Measurements from ENCODE around the gene THRB.
"Not testable (repeated sequence)": the region's sequence is repeated elsewhere in the genome, so short reads cannot be mapped to it uniquely, and the experiment has no call there.

Gene THRB

DNA sequence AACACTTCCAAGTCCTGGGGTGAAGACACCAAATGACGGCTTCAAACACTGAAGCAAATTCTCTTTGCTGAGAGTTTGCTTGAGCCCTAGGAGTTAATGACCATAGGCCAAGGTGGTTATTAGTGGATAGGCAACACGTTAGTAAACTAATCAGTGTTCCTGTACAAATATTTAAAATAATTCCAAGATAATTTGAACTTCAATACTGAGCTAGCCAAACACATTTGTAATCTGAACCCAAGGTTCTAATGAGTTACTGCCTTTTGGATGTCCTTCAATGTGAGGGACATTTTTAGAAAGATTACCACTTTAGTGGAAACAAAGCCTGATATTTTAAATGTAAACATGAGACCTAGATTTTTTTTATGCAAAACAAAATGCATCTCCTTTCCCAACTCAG, 94.6 kb downstream of the THRB start:
- DNase-seq = peak; percentile 58 to 71

DNA sequence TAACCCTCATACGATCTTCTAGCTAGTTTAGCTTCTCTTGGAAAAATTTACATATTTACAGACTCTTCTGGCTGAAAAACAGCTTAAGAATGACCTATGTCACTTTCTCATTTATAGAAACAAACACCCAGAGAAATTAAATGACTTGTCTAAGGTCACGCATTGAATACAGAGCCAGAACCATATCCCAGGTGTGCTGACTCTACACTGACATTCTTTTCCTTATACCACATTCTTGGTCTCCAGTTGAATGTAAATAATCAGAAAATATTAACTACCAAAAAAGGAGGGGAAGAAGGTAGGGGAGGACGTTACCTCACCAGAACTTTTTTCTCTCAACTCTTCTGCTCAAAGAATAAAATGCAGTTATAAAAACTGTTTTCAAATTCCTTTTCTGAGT, 95.0 kb downstream of the THRB start:
- DNase-seq = no peak

DNA sequence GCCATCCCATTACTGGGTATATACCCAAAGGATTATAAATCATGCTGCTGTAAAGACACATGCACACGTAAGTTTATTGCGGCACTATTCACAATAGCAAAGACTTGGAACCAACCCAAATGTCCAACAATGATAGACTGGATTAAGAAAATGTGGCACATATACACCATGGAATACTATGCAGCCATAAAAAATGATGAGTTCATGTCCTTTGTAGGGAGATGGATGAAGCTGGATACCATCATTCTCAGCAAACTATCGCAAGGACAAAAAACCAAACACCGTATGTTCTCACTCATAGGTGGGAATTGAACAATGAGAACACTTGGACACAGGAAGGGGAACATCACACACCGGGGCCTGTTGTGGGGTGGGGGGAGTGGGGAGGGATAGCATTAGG, 95.9 kb downstream of the THRB start:
- DNase-seq = not testable (repeated sequence)

DNA sequence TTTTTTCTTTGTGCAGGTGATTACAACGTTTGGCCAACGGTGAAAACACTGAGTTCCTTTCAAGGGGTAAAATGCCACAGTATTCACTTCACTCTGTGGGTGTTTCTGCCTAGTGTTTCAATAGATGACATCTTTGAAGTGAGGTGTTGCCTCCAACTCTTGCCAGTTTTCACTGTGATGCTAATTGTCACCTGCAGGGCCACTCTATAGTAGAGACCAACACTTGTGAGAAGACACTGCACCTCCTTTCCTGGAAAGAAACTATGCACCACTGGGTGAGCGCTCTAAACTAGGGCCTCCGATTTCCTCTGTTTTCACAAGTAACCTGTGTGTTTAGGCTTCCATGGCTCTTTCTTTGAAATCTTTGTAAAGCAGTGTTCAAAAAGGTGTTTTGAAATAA, 98.3 kb downstream of the THRB start:
- DNase-seq = no peak

DNA sequence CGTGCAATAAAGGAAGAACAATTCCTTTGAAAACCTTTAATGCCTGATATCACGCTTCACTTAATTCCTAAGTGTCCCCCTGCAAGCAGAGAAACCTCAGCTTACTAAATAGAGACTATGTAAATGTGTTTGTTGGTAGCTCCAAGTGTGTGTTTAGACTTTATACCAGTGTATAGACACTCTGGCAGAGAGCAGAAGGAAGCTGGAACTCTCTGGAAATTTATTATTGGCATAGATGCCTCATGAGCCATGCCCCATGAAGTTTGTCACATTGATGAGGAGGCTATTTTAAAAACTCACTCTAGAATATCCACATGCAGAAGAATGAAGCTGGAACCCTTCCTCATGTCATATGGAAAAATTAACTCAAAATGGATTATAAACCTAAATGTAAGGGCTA, 99.9 kb downstream of the THRB start:
- DNase-seq = no peak

DNA sequence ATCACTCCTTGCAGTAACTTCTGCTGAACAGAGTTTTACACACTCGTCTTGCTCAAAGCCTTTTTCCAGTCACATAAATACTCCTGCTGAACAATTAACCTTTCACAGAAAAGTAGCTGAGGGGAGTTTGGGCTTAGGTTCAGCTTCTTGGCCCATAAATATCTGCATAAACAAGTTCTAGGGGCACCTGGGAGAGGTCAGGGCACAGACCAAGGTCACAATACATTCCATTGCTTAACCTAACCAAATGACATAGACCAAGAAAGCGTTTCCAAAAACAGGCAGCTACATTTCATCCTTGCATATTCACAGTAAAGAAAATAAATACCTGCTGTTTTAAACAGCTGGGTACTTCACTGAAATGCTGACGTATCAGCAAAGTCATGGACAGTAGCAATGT, 101.3 kb downstream of the THRB start:
- no peak for DNase-seq

DNA sequence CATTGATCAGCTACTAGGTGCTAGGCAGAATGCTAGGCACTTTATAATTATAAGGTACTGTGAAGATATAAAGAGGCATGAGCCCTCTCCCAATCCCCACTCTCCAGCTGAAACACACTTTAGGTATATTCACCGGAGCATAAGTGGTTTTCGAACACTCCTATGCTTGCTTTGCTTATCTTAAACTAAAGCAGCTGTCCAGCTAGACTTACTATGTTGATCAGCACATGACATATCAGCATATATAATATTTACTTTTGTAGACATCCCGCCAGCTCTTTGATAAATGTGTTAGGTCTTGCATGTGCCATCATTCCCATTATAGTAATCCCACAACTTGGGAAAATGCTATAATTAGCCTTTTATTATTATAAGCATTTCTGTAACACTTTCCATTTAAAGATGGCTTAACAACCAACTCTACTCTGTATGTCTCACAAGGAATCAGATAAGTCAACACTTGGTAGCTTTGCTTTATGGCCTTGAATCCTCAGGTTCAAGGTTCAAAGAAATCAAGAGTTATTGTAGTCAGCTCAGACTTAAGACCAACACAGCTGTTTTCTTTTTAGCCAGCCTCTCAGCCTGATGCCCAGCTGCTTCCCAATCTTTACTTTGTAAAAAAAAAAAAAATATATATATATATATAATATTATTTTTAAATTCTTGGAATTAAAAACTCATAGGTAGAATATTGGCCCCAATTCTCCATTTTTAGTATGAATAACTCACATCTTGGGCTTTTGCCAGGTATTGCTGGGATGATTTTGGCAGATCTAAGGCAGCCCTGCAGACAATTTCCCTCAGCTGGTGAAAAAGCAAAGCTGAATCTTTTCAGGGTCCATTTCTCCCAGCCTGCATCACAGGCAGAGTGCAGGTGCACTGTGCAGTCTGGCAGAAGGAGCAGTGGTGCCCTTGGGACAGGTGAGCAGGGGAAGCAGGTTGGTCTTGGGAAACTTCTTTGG, 104.2 kb downstream of the THRB start:
- DNase-seq = no peak

DNA sequence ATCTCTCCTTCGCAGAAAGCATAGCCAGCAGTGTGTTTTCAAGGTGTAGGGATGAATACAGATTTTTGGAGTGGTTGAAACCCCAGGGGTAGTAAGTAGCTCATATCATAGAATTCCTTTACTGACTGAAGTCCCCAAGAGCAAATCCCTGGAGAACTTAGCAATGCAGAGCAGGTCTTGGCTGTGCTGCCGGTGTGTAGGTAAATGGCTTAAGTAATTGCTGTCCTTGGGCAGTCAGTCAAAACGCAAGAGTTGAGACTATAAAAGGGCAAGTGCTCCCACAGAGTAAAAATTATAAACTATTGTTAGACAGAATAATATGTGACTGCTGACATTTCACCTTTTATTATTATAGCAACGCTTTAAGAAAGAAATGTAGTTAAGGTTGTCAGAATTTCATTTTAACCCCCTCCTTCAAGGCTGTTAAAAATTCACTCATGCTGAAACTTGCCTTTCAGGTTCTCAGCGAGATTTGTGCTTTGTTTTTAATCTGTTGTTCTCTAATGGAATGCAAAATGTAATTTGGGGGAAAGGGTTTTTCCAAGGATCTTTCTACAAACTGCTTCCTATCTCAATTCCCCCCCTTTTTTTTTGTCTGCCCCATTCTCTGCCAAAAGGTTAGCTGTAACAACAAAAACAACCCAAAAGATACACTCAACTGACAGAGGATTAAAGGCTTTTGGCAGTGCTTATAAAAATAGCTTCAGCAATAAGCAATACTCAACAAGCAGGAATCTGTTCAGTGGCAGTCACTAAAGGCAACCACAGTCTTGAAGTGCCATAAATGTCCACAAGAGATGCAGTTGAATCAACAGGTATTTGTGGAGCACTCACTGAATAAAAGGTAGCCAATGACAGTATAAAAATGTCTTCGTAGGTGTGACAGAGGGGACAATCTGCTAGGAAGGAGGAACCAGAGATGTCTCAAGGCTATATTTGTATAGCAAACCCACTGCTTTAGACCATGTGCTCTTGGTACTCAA, 105.3 kb downstream of the THRB start:
- DNase-seq = no peak

DNA sequence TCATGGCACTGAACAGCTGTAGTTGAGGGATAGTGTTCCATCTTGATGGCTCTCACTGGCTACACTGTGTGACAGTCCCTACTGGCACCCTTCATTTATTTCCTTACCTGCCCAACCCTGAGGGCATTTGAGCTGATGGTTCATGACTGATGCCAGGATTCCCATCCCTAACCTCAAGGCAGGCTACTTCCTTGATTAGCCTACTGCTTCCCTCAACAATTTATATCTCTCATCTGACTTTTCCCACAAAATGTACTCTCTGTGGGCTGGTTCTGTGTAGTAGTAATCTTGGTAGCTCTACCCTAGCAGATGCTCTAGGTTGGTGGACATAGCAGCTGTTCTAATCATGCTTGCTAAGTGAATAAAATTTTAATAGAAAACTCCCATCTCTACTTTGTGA, 106.0 kb downstream of the THRB start:
- no peak for DNase-seq

DNA sequence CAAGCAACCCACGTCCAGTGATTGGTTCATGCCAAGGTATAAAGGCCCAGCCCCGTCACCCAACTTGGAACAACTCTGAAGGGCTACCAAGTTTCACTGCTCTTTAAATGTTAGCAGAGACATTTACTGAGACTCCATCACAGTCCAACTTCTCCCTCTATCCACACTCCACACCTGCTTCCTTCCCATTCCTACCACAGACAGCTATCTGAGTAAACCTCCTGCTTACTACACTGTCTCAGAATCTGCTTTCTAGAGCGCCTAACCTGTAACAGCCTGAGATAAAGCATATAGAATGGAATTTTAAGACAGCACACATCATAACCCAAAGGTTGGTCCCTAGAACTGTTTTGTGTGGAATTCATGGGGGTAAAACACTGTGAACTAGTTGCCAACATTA, 106.5 kb downstream of the THRB start:
- no peak for DNase-seq

DNA sequence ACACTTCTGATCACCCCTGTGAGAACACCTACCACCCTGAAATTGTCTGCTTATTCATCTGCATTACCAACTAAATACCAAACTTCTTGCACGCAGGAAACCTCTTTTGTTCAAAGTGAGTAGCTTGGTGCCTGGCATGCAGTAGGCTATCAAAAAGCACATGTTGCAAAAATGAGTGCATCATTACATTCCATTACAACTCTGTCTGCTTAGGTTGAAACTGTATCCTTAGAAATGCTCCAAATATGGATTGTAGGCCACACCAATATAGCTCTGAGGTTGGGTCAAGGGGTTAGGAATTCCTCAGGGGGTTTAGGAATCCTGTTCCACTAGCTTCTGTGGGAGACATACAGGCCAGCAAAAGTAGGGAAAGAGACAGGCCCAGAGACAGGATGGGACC, 107.2 kb downstream of the THRB start:
- DNase-seq = no peak

DNA sequence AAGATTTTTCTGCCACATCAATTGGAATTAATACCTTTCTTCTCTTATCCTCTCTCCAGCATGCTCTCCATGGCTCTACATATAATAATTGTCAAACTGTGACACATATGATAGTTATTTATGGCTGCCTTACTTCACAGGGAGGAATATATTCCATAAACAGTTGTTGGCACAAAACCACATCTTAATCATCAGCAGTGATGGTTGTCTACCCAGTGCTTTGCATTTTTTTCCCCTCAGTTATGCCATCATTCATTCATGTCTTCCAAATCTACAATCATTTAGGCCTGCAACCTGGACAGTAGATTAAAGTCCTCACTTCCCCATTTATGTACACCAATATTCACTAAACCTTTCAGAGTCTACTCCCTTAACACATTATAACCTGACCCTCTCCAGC, 107.7 kb downstream of the THRB start:
- no peak for DNase-seq

DNA sequence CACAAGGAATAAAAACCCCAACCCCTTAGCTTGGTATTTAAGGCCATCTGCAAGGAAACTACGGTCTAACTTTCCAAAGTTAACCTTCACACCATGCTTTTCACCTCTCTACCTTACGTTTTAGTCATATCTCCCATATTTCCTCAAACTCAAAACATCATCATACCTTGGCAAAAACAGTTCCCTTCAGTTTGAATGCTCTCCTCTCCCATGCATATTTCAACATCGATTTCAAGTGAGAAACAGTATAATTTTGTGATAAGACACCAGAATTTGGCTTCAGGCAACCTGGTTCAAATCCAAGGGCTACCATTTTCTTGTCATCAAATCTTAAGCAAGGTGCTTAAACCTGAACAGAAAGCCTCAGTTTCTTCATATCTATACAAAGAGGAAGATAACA, 108.2 kb downstream of the THRB start:
- no peak for DNase-seq

DNA sequence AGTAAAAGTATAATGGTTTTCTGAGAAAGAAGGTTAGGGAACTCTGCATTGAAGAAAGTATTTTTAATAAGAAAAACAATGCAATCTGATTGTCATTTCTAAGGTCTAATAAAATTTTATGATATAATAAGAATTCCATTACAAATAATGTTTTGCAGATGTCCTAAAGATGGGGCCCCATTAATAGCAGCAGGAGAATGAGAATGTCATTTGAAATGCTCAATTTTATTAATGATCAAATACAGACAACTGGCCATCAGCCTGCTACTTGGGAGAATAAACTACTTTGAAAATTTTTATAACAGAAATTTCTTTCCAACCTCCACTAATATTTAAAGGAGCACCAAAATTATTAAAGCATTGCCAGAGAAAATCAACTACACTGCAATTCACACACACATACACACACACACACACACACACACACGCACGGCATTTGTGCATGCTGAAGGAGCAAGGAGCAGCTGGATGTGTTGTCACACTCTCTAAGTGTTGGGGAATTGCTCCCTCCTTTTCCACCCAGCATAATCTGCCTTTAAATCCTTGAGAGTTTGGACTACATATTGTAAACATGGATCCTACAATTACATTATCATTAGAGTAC, 109.5 kb downstream of the THRB start:
- no peak for DNase-seq

DNA sequence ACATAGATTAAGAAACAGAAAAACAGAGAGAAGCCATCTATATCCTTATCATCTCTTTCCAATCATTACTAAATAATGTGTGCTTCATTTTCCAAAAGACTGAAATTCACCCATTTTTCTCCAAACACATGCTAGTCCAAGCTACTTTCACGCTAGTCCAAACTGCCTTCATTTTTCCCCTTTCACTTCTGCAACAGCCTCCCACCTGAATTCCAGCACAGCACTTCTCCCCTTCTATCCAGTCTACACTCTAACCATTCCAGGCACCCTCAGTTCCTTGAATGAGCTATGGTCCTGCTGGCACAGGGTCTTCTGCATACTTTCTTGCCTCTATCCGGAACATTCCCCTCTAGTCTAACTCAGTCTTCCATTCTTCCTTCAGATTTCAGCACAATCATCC, 112.0 kb downstream of the THRB start:
- DNase-seq = no peak

DNA sequence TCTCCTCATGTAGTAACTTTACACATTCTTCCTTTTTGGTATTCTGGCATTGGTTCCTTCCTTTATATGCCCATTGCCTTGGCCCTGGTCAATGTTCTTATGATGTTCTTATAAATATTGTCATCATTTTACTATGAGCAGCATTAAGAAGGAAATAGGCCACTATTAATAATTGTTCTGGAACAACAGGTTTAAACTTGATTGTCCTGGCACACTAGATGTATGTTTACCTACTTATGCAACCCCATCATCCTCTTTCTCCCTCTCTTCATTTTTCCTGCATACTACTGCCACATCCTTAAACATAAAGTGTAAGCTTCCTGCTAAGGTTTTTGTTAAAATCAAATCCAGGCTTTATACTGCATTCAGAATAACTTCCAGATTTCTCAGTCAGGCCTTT, 114.7 kb downstream of the THRB start:
- no peak for DNase-seq

DNA sequence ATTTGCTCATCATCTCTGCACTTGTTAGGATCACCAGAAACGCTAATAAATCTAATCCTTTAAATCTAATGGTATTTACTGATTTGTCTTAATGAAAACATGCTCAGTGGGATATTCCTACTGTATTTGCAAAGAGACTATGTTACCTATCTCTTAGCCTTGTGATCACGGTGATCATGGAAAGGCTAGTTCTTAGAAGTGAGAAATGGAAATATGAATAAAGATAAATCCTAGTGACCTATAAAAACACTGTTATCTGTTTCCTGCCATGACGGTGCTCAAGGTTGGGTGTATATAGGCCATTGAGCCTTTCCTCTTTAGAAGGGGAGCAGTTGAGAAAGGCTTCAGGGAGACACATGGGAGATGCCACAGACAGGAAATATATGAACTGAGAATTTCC, 116.3 kb downstream of the THRB start:
- DNase-seq = no peak

DNA sequence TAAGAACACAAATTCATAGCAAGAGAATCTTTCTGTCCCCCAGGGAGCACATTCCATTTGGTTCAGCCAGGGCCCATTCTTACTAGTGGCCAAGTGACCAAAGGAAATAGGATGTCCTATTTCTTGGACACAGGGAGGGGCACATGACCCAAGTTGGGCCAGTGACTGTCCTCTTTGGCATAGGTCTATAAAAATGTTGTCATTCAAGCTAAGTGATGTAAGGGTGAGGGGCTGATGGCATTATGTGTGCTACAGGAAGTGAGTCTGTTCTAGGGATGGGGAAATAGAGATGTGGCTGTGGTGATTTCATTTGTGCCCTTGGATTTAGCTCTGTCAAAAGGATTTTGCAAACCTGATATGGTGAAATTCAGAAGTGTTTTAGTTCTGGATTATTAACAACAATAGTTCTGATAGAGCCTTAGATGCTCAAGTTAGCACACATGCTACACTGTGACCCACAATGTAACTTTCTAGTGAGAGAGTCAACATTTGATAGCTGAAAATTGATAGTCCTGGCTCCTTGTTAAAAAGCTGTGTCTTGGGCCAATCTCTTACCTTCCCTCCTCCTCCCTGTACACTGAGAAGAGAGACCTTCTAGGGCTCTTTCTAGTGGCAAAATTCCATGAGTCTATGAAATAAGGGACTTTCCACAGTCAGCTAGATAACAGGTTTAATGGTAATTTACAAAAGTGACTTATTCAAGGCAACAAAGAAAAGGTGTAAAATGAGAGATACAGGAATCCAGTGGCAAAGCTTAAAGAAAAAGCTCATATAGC, 117.2 kb downstream of the THRB start:
- DNase-seq = no peak

DNA sequence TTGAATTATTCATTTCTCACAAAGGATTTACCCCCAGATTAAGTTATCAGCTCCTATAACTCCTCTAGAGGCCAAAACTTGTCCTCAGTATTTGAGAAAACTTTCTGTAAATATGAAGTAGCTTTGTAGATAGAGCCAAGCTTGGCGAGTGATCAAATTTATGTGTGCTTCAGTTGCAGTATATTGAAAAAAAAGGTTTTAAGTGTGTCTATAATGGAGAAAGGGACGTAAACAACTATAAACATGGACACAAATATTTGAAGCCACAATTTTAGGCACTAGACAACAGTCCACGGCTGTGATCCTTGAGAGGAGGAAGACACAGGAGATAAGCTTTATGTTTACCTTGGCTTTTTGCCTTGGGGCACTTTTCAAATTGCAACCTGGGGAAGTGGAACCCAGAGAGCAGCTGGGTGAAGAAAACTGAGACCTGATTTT, 118.7 kb downstream of the THRB start:
- DNase-seq = no peak

DNA sequence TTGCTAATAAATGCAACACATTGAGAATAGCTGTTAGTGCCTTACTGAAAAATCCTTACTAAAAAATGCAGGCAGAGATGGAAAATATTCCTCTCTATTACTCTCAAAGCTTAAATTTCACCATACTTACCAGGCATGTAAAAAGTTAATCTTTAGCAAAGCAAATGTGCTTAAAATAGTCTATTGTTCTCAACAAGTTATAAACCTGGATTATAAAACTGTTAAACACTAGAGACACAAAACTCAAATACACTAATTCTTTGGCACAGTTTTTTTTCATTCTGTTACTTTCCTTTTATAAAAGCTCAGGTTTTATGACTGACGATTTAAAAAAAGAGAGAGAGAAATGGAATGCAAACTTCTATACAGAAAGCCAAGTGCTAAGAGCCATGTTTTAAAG, 119.8 kb downstream of the THRB start:
- DNase-seq = no peak

DNA sequence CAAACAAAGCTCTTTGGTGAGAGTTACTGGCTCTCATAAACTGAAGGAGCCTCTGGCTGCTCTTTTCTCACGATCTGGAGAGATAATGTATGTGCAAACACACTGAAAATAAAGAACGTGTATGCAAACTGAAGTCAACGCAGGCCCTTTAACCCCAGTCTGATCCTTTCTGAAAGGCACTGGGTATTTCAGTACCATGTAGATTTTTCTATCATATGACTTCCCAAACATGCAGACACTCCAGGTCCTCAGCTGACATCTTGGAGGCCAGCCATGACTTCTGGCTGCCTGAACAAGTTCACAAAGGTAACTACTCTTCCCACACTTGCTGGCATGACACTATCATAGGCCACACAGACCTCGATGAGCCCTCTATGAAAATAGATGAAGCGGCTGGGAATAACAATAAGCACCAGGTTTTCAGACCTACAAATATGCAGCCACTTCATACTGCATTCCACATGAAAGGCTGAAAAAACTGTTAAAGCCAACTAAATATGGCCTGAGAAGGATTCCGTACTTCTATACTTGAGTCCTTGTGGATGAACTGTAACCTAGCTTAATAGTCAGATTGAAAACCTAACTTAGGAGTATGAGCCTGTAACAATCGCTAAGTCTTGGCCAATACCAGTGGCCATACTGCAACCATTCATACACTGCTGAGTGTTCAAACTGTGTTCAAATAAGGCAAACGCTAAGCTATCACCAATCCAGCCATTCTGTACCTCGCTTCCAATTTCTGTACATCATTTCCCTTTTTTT, 121.3 kb downstream of the THRB start:
- no peak for DNase-seq

Measured in NCI-H1930 (cell line).